Mesenchymal stem cell (in vitro differentiated cells and primary cell): Measurements from ENCODE around the gene MACROD1.
"Not testable (repeated sequence)": the region's sequence is repeated elsewhere in the genome, so short reads cannot be mapped to it uniquely, and the experiment has no call there.

Experiments
- DNase-seq: peaks from one replicate; pipeline ENCODE4 v3.0.0-alpha.2; 2013
- H2AFZ ChIP-seq: one replicate; pipeline ENCODE4 v1.6.1; 2013; ENCODE audit warnings: low read depth, mild to moderate bottlenecking, control low read depth, inconsistent platforms, low read length, moderate library complexity
- H2AK5ac ChIP-seq: 2 replicates; pipeline ENCODE4 v1.6.1; 2013; ENCODE audit warnings: low read length, moderate library complexity, mild to moderate bottlenecking, inconsistent platforms; ENCODE audit not compliant: severe bottlenecking
- H2BK120ac ChIP-seq: one replicate; pipeline ENCODE4 v1.6.1; 2013; ENCODE audit warnings: low read depth, mild to moderate bottlenecking, inconsistent platforms, low read length, moderate library complexity
- H2BK12ac ChIP-seq, 2 experiments: one replicate each; pipeline ENCODE4 v1.6.1; 2013; ENCODE audit warnings: inconsistent platforms in 2 of 2, low read length in 2 of 2, mild to moderate bottlenecking in 2 of 2, moderate library complexity in 2 of 2, control low read depth in 1 of 2
- H2BK15ac ChIP-seq: one replicate; pipeline ENCODE4 v1.6.1; 2013; ENCODE audit warnings: mild to moderate bottlenecking, low read depth, inconsistent platforms; ENCODE audit not compliant: poor library complexity, severe bottlenecking
- H2BK5ac ChIP-seq: 2 replicates; pipeline ENCODE4 v1.6.1; 2013; ENCODE audit warnings: low read depth, mild to moderate bottlenecking, low read length, control low read depth, inconsistent platforms; ENCODE audit not compliant: poor library complexity, severe bottlenecking
- H3K14ac ChIP-seq, 2 experiments: one replicate each; pipeline ENCODE4 v1.6.1; 2013; ENCODE audit warnings: inconsistent platforms in 2 of 2, low read length in 2 of 2, control low read depth in 1 of 2, mild to moderate bottlenecking in 1 of 2, moderate library complexity in 1 of 2
- H3K18ac ChIP-seq, 2 experiments: one replicate each; pipeline ENCODE4 v1.6.1; 2013; ENCODE audit warnings: inconsistent platforms in 2 of 2, low read length in 2 of 2, control low read depth in 1 of 2, low read depth in 1 of 2, mild to moderate bottlenecking in 1 of 2
- H3K23ac ChIP-seq, 2 experiments: one replicate each; pipeline ENCODE4 v1.6.1; 2013; ENCODE audit warnings: inconsistent platforms in 2 of 2, low read length in 2 of 2, mild to moderate bottlenecking in 2 of 2, moderate library complexity in 2 of 2, control low read depth in 1 of 2
- H3K27ac ChIP-seq: 2 replicates; pipeline ENCODE4 v1.5.1; 2013; ENCODE audit warnings: mild to moderate bottlenecking, moderate library complexity, low read length, control low read depth, inconsistent platforms; ENCODE audit not compliant: poor library complexity, severe bottlenecking
- H3K27me3 ChIP-seq, 2 experiments: 2 replicates each; pipeline versions ENCODE4 v1.6.1 to v1.7.0; 2013; ENCODE audit warnings: low read length in 2 of 2, mild to moderate bottlenecking in 2 of 2, moderate library complexity in 2 of 2, control low read depth in 1 of 2, inconsistent platforms in 1 of 2; ENCODE audit not compliant: control insufficient read depth in 1 of 2, insufficient read depth in 1 of 2
- H3K36me3 ChIP-seq, 2 experiments: 2 replicates each; pipeline versions ENCODE4 v1.6.1 to v1.7.0; 2013; ENCODE audit warnings: low read length in 2 of 2, control low read depth in 1 of 2, inconsistent platforms in 1 of 2, low read depth in 1 of 2, mild to moderate bottlenecking in 1 of 2; ENCODE audit not compliant: insufficient read depth in 2 of 2, control insufficient read depth in 1 of 2
- H3K4ac ChIP-seq, 2 experiments: one replicate each; pipeline ENCODE4 v1.6.1; 2013; ENCODE audit warnings: inconsistent platforms in 2 of 2, low read length in 2 of 2, mild to moderate bottlenecking in 2 of 2, moderate library complexity in 2 of 2, control low read depth in 1 of 2, low read depth in 1 of 2
- H3K4me1 ChIP-seq: 2 replicates; pipeline ENCODE4 v1.6.1; 2013; ENCODE audit warnings: low read depth, low read length, control low read depth; ENCODE audit not compliant: control insufficient read depth, insufficient read depth
- H3K4me2 ChIP-seq: 2 replicates; pipeline ENCODE4 v1.6.1; 2013; ENCODE audit warnings: low read length, mild to moderate bottlenecking, inconsistent platforms; ENCODE audit not compliant: poor library complexity, severe bottlenecking
- H3K4me3 ChIP-seq, 2 experiments: 2 replicates each; pipeline versions ENCODE4 v1.5.1 to v1.7.0; 2013; ENCODE audit warnings: low read length in 2 of 2, mild to moderate bottlenecking in 2 of 2, control low read depth in 1 of 2, low read depth in 1 of 2; ENCODE audit not compliant: insufficient read depth in 1 of 2
- H3K79me1 ChIP-seq: replicated peaks from 2 replicates; pipeline ENCODE4 v1.6.1; 2013; ENCODE audit warnings: mild to moderate bottlenecking, control low read depth, low read length, inconsistent platforms; ENCODE audit not compliant: poor library complexity, severe bottlenecking
- H3K9ac ChIP-seq: 2 replicates; pipeline ENCODE4 v1.7.0; 2013; ENCODE audit warnings: mild to moderate bottlenecking, low read length, moderate library complexity
- H3K9me3 ChIP-seq: 2 replicates; pipeline ENCODE4 v1.7.0; 2013; ENCODE audit warnings: mild to moderate bottlenecking, low read length; ENCODE audit not compliant: control insufficient read depth
- H4K8ac ChIP-seq: one replicate; pipeline ENCODE4 v1.6.1; 2013; ENCODE audit warnings: inconsistent platforms, mild to moderate bottlenecking, low read length, moderate library complexity
- H4K91ac ChIP-seq: one replicate; pipeline ENCODE4 v1.6.1; 2013; ENCODE audit warnings: mild to moderate bottlenecking, low read length, inconsistent platforms
- WGBS: methylation state at CpG from one replicate; pipeline ENCODE4 v1.1.7; 2013; ENCODE audit warnings: mixed read lengths; 5-methylcytosine and 5-hydroxymethylcytosine counted together

MACROD1 gene

DNA sequence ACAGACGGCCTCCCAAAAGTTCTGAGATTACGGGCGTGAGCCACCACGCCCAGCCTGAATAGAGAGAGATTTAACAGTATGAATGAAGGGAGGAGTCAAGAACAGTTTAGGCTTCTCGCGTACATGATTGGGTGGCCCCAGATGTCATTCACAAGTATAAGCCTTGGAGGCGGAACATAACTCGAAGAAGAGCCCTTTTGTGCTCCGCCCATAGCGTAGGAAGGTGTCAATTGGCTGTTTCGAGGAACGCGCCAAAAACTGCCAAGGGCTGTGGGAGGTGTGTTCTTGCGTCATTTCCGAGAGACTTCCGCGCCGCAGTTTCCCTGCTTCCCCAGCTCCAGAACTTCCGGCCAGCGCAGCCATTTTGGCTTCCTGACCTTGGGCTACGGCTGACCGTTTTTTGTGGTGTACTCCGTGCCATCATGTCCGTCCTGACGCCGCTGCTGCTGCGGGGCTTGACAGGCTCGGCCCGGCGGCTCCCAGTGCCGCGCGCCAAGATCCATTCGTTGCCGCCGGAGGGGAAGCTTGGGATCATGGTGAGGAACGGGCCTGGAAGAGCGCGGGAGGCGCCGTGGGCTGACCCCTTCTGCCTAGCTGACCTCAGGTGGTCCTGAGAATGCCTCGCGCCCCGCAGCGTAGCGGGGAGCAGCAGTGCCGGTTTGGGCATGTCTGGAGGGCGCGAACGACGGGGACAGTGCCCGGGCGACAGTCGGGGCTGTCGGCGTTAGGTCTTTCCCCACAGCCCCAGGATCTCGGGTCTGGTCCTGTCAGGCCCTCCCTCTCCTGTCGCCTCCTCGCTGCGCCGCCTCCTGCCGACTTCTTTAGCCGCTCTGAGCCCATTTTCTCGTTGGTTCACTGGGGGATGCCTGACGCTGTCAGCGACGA, 191.4 kb downstream of the MACROD1 start, which contains the start of gene COX8A:
TSS of gene COX8A (plus strand) at position 362 of the 885 bp plus-strand sequence. CDS start at position 423, 61 bp downstream.
- Histone ChIP-seq H3K23ac (peak within 1 kb of the TSS in 1 of 2 experiments; percentile 98), H3K4me1 (peaks cover 20% of the 10 kb centered on the region), H2BK12ac (peak within 1 kb of the TSS in 1 of 2 experiments; percentile 51), H3K36me3 (peaks cover 13 to 17% of the 10 kb centered on the region in 2 experiments), H3K79me1 (peaks cover 4% of the 10 kb centered on the region), H2AFZ (peak within 1 kb of the TSS; percentile 98), H3K4ac (peak within 1 kb of the TSS; percentile 62 to 90), H2BK5ac (peak within 1 kb of the TSS; percentile 31), H2BK120ac (no peak within 1 kb of the TSS), H3K9ac (peak within 1 kb of the TSS; percentile 93), H3K27ac (peak within 1 kb of the TSS; percentile 69), H3K14ac (peak within 1 kb of the TSS in 1 of 2 experiments; percentile 95), H4K8ac (peak within 1 kb of the TSS; percentile 98), H2BK15ac (peak within 1 kb of the TSS; percentile 87), H3K18ac (peak within 1 kb of the TSS; percentile 91 to 97), H3K9me3 (no peaks in the 10 kb centered on the region), H4K91ac (peak within 1 kb of the TSS; percentile 93), H3K4me3 (peak within 1 kb of the TSS; percentile 91 to 96), H3K27me3 (no peaks in the 10 kb centered on the region), H2AK5ac (no peak within 1 kb of the TSS), H3K4me2 (peak within 1 kb of the TSS; percentile 74)
- WGBS: under 1% methylated on average over 57 of the region's 67 CpGs
- DNase-seq: peak; percentile 100

- H3K14ac ChIP-seq, H3K27me3 ChIP-seq, H3K79me1 ChIP-seq, H3K27ac ChIP-seq, H3K9me3 ChIP-seq, H3K18ac ChIP-seq, H2BK12ac ChIP-seq, H4K8ac ChIP-seq, H3K4ac ChIP-seq, H2BK5ac ChIP-seq, H2BK15ac ChIP-seq, H2AK5ac ChIP-seq, H4K91ac ChIP-seq, H3K23ac ChIP-seq, H3K9ac ChIP-seq, H2BK120ac ChIP-seq, H2AFZ ChIP-seq, DNase-seq: not testable (repeated sequence)
- Histone ChIP-seq H3K4me3 (peak overlapping the region in 1 of 2 experiments; percentile 91), H3K4me1 (peaks cover 13% of the 10 kb centered on the region), H3K36me3 (peaks cover 9 to 11% of the 10 kb centered on the region in 2 experiments), H3K4me2 (peak overlapping the region; percentile 55)
- WGBS: 81% methylated on average over 18 of the region's 18 CpGs
Measured at GRCh38 chr11:63973912-63974258, 192.0 kb downstream of the MACROD1 start.

DNA sequence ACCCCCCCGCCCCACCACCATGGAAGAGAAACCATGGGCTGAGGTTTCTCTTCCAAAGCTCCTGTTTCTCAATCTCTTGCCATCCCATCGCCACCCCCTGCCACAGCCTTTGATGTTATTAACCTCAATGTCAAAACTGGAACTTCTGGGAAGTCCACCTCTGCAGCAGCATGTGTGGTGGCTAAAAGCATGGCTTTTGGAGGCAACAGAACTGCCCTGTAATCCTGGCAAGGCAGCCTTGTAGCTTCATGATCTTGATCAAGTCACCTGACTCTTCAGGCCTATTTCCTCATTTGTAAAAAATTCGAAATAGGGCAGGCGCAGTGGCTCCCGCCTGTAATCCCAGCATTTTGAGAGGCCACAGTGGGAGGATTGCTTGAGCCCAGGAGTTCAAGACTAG, 195.0 kb downstream of the MACROD1 start:
- DNase-seq: no peak
- no peaks in the 10 kb centered on the region for H3K27me3 ChIP-seq
- no peak overlapping the region for H3K4ac ChIP-seq
- H2AK5ac ChIP-seq: no peak overlapping the region
- no peak overlapping the region for H3K18ac ChIP-seq
- H3K27ac ChIP-seq: no peak overlapping the region
- H4K91ac ChIP-seq: no peak overlapping the region
- H2BK120ac ChIP-seq: no peak overlapping the region
- WGBS: 85% methylated on average over 5 of the region's 5 CpGs
- no peak overlapping the region for H3K4me2 ChIP-seq
- no peak overlapping the region for H3K14ac ChIP-seq
- no peaks in the 10 kb centered on the region for H3K79me1 ChIP-seq
- peaks cover 3% of the 10 kb centered on the region for H3K4me1 ChIP-seq
- H2BK5ac ChIP-seq: no peak overlapping the region
- no peak overlapping the region for H3K23ac ChIP-seq
- no peaks in the 10 kb centered on the region for H3K9me3 ChIP-seq
- peak overlapping the region; percentile 41 for H4K8ac ChIP-seq
- H2AFZ ChIP-seq: no peak overlapping the region
- no peak overlapping the region for H2BK12ac ChIP-seq
- no peak overlapping the region for H2BK15ac ChIP-seq
- no peaks in the 10 kb centered on the region for H3K36me3 ChIP-seq
- no peak overlapping the region for H3K4me3 ChIP-seq
- H3K9ac ChIP-seq: no peak overlapping the region

- Histone ChIP-seq H3K4me1 (peaks cover 2% of the 10 kb centered on the region), H2BK5ac (no peak overlapping the region), H2BK120ac (no peak overlapping the region), H3K27me3 (no peaks in the 10 kb centered on the region), H3K4me2 (no peak overlapping the region), H3K9me3 (no peaks in the 10 kb centered on the region), H2AK5ac (no peak overlapping the region), H2BK12ac (no peak overlapping the region), H4K8ac (no peak overlapping the region), H3K18ac (no peak overlapping the region), H4K91ac (no peak overlapping the region), H3K14ac (no peak overlapping the region), H3K36me3 (no peaks in the 10 kb centered on the region), H3K23ac (no peak overlapping the region), H3K27ac (no peak overlapping the region), H3K4ac (no peak overlapping the region), H3K9ac (no peak overlapping the region), H2BK15ac (no peak overlapping the region), H3K4me3 (no peak overlapping the region), H2AFZ (no peak overlapping the region), H3K79me1 (no peaks in the 10 kb centered on the region)
- DNase-seq: no peak
- WGBS: 61% methylated on average over 2 of the region's 2 CpGs
Measured at GRCh38 chr11:63969461-63969860, 196.5 kb downstream of the MACROD1 start.
